Calu3 (cell line): ENCODE measurements around the gene KBTBD12. TPM values are rescaled to one million over a fixed set of nuclear protein-coding genes. Genes with fewer than 3 reads are reported as not detected.

ENCODE experiments used
- Bru-seq: library from RNA; stranded (reverse); fragments of 400-500 nt; gene quantifications from one replicate; lab custom pipeline; 2021; lab: Mats Ljungman, UMichigan
- BruChase-seq, 2 experiments: library from RNA; stranded (reverse); fragments of 400-500 nt; gene quantifications; one replicate each; lab custom pipeline; 2021; lab: Mats Ljungman, UMichigan
- BruUV-seq: library from RNA; stranded (reverse); fragments of 400-500 nt; replicated peaks from 2 replicates; lab custom pipeline; 2021; lab: Mats Ljungman, UMichigan
- CTCF ChIA-PET: fragments of 300-600 bp; sonication (Branson Sonifier 250); formaldehyde crosslinking; loops from one replicate; lab custom pipeline; 2022; ENCODE audit warnings: antibody characterized with exemption; lab: Charles Lee
- DNase-seq: peaks from one replicate; pipeline ENCODE4 v3.0.0; 2022
- H3K27ac Mint-ChIP-seq: one replicate; pipeline ENCODE4 v1.8.0; 2022; ENCODE audit warnings: mixed read lengths; ENCODE audit not compliant: unreplicated experiment
- H3K27me3 Mint-ChIP-seq: one replicate; pipeline ENCODE4 v1.8.0; 2022; ENCODE audit warnings: mixed read lengths; ENCODE audit not compliant: unreplicated experiment
- H3K36me3 Mint-ChIP-seq: one replicate; pipeline ENCODE4 v1.8.0; 2022; ENCODE audit warnings: mild to moderate bottlenecking, moderate library complexity, mixed read lengths; ENCODE audit not compliant: insufficient read depth, unreplicated experiment
- H3K4me1 Mint-ChIP-seq: one replicate; pipeline ENCODE4 v1.8.0; 2022; ENCODE audit warnings: mild to moderate bottlenecking, low read depth, mixed read lengths; ENCODE audit not compliant: unreplicated experiment
- H3K4me3 Mint-ChIP-seq: one replicate; pipeline ENCODE4 v1.8.0; 2022; ENCODE audit warnings: mild to moderate bottlenecking, low read depth, moderate library complexity, mixed read lengths; ENCODE audit not compliant: unreplicated experiment
- H3K9me3 Mint-ChIP-seq: one replicate; pipeline ENCODE4 v1.8.0; 2022; ENCODE audit warnings: low read depth, mixed read lengths; ENCODE audit not compliant: unreplicated experiment
- intact Hi-C: fragments of 100-400 bp; cut with micrococcal nuclease; formaldehyde crosslinking; loops from one replicate; pipeline ENCODE4 v1.10.0; 2022; ENCODE audit not compliant: unreplicated experiment
- long read RNA-seq: library from polyadenylated mRNA; stranded (forward); transcript quantifications from one replicate; pipeline ENCODE4 v2.0.0, GENCODE V29; 2022
- total RNA-seq: library from RNA; stranded (reverse); gene quantifications from 2 replicates; pipeline ENCODE4 v1.2.3, GENCODE V29; 2022
- TF ChIP-seq, protein P1 (sequence below): fragments of 200-600 bp; IDR thresholded peaks from one replicate; pipeline ENCODE4 v1.8.0; 2022; ENCODE audit warnings: antibody characterized with exemption; ENCODE audit not compliant: unreplicated experiment

KBTBD12 gene, protein sequence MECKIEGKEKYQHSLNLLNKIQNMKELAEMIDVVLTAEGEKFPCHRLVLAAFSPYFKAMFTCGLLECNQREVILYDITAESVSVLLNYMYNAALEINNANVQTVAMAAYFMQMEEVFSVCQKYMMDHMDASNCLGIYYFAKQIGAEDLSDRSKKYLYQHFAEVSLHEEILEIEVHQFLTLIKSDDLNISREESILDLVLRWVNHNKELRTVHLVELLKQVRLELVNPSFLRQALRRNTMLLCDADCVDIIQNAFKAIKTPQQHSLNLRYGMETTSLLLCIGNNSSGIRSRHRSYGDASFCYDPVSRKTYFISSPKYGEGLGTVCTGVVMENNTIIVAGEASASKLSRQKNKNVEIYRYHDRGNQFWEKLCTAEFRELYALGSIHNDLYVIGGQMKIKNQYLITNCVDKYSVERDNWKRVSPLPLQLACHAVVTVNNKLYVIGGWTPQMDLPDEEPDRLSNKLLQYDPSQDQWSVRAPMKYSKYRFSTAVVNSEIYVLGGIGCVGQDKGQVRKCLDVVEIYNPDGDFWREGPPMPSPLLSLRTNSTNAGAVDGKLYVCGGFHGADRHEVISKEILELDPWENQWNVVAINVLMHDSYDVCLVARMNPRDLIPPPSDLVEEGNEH
- 0.07 TPM in 1 of 2 replicates, not detected in the other for total RNA-seq
- percentile 15 among the genes with signal in this experiment for Bru-seq, nascent RNA
- BruChase-seq, experiment 1, labeled RNA remaining after a 6-hour chase: percentile 6 among the genes with signal in this experiment
- percentile 3 among the genes with signal in this experiment for BruChase-seq, experiment 2, labeled RNA remaining after a 2-hour chase
- long read RNA-seq: 0 reads

DNA sequence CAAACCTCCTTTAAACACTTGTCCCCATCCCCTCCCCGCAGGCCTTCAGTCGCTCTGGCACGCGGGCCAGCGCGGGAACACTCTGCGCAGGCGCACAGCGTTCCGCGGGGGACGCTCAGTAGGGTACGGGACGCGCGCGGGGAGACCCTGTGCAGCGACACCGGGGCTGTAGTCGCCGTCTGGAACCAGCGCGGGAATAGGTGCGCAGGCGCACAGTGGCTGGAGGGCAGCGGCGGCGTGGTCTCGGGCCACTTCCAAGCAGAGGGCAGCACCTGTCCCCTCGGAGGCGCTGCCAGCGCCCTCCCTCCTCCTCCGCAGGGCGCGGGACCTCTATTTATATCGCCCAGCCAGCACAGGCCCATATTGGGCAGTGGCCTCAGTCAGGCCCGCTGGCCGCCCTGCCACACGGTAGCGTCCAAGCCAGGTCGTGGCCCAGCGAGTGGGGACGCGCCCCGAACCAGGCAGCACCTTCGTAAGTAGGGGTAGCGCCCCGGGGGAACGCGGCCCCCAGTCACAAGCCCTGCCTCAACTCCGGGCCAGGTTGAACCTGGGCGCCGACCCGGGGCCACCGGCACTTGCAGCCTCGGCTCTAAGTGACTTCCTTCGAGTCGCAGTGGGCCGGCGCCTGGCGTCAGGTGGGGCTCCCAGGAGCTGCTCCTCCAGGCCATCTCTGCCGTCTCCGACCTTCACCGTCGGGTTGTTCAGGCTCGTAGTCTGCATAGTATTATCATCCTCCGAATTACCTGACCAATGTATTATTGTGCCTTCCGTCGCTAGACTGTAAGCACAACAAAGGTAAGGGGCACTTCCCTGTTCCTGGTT lies at the start of gene KBTBD12:
TSS of gene KBTBD12 (plus strand) at position 118 of the 822 bp plus-strand sequence. CDS start 7,830 bp downstream, outside the sequence.
- H3K27me3 Mint-ChIP-seq: peaks cover 42% of the 10 kb centered on the region
- no peak for DNase-seq
- no peaks in the 10 kb centered on the region for H3K4me1 Mint-ChIP-seq
- no peaks in the 10 kb centered on the region for H3K36me3 Mint-ChIP-seq
- no peaks in the 10 kb centered on the region for H3K9me3 Mint-ChIP-seq
- intact Hi-C loops: no loop called here
- TF ChIP-seq, protein P1, sequence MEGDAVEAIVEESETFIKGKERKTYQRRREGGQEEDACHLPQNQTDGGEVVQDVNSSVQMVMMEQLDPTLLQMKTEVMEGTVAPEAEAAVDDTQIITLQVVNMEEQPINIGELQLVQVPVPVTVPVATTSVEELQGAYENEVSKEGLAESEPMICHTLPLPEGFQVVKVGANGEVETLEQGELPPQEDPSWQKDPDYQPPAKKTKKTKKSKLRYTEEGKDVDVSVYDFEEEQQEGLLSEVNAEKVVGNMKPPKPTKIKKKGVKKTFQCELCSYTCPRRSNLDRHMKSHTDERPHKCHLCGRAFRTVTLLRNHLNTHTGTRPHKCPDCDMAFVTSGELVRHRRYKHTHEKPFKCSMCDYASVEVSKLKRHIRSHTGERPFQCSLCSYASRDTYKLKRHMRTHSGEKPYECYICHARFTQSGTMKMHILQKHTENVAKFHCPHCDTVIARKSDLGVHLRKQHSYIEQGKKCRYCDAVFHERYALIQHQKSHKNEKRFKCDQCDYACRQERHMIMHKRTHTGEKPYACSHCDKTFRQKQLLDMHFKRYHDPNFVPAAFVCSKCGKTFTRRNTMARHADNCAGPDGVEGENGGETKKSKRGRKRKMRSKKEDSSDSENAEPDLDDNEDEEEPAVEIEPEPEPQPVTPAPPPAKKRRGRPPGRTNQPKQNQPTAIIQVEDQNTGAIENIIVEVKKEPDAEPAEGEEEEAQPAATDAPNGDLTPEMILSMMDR: no peak
- no TSS peak for BruUV-seq
- no peak within 1 kb of the TSS for H3K27ac Mint-ChIP-seq
- CTCF ChIA-PET: interaction anchor here (1.3 kb wide), 1 partner anchor 8 kb away, joined by 5 read pairs; no protein-coding TSS in a partner anchor
- H3K4me3 Mint-ChIP-seq: peak within 1 kb of the TSS; percentile 46

DNA sequence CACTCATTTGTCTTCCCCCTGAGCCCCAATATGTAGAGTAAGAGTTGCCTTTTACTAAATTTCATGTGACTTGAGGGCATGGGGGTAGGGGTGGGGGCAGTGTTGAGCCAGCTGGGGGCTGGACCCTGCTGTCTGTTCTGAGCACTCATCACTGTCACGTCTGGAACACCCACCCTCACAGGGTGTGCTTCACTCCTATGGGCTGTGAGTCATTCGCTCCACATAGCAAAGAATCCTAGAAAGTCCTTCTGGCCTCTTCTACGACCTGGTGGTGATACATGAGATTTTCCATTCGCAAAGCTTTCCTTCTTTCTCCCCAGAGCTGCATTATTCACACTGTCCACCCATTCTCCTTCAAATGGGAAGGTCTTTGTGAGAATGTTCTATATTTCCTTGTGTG lies 49.1 kb upstream of the KBTBD12 start:
- H3K4me3 Mint-ChIP-seq: no peak overlapping the region
- H3K4me1 Mint-ChIP-seq: peaks cover 7% of the 10 kb centered on the region
- TF ChIP-seq, protein P1: no peak
- no peak overlapping the region for H3K27ac Mint-ChIP-seq
- CTCF ChIA-PET: interaction anchor here (0.6 to 1.1 kb wide), 4 partner anchors 11 to 312 kb away, joined by 3 to 5 read pairs (median 3); no protein-coding TSS in a partner anchor
- H3K36me3 Mint-ChIP-seq: no peaks in the 10 kb centered on the region
- no peak for DNase-seq
- intact Hi-C loops: no loop called here
- no peaks in the 10 kb centered on the region for H3K9me3 Mint-ChIP-seq
- H3K27me3 Mint-ChIP-seq: peaks cover 14% of the 10 kb centered on the region
- BruUV-seq: no TSS peak

DNA sequence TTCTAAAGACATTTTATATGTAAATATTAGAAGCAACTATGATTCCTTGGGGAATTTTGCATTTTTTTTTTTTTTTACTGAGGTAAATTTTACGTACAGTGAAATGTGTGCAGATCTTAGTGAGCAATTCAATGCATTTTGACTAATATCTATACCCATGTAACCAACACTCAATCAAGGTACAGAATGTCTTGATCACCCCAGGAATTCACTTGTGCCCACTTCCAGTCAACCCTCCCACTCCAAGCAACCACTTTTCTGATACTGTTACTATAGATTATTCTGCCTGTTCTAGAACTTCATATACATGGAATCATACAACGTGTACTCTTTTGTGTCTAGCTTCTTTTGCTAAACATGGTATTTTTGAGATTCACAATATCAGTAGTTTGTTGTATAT lies 47.6 kb upstream of the KBTBD12 start:
- DNase-seq: no peak
- Mint-ChIP-seq H3K9me3 (no peaks in the 10 kb centered on the region), H3K4me3 (no peak overlapping the region), H3K27me3 (peaks cover 17% of the 10 kb centered on the region), H3K36me3 (no peaks in the 10 kb centered on the region), H3K27ac (no peak overlapping the region), H3K4me1 (peaks cover 7% of the 10 kb centered on the region)
- no TSS peak for BruUV-seq
- intact Hi-C loops: no loop called here
- CTCF ChIA-PET: no interaction called here
- TF ChIP-seq, protein P1: no peak

DNA sequence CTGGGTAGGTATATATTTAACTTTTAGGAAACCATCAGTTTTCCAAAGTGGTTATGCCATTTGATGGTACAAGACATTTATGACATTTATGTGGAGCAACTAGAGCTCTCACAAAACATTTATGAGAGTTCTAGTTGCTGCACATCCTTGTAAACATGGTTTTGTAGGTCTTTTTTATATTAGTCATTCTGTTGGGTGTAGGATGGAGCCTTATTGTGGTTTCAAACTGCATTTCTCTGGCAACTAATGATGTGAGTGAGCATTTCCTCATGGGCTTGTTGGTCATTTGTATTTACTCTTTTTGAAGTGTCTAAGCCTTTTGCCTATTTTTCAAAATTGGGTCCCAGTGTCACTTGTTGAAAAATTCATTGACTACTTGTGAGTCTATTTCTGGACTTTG lies 47.0 kb upstream of the KBTBD12 start:
- no peak overlapping the region for H3K4me3 Mint-ChIP-seq
- DNase-seq: no peak
- BruUV-seq: no TSS peak

More for the DNA sequence above, 47.0 kb upstream of the KBTBD12 start:
- H3K9me3 Mint-ChIP-seq: no peaks in the 10 kb centered on the region
- CTCF ChIA-PET: no interaction called here
- intact Hi-C loops: no loop called here
- peaks cover 17% of the 10 kb centered on the region for H3K27me3 Mint-ChIP-seq
- TF ChIP-seq, protein P1: no peak
- no peaks in the 10 kb centered on the region for H3K36me3 Mint-ChIP-seq
- peaks cover 7% of the 10 kb centered on the region for H3K4me1 Mint-ChIP-seq
- H3K27ac Mint-ChIP-seq: no peak overlapping the region
